Activated CD4-positive, alpha-beta T cell treated with anti-CD3 and anti-CD28 coated beads for 48 hours (primary cell): ENCODE data around the gene FAM216A.
"Not testable (repeated sequence)": the region's sequence is repeated elsewhere in the genome, so short reads cannot be mapped to it uniquely, and the experiment has no call there.

Experiments used
- DNase-seq: peaks from one replicate; pipeline ENCODE4 v3.0.0-alpha.2; 2020

Gene FAM216A

DNA sequence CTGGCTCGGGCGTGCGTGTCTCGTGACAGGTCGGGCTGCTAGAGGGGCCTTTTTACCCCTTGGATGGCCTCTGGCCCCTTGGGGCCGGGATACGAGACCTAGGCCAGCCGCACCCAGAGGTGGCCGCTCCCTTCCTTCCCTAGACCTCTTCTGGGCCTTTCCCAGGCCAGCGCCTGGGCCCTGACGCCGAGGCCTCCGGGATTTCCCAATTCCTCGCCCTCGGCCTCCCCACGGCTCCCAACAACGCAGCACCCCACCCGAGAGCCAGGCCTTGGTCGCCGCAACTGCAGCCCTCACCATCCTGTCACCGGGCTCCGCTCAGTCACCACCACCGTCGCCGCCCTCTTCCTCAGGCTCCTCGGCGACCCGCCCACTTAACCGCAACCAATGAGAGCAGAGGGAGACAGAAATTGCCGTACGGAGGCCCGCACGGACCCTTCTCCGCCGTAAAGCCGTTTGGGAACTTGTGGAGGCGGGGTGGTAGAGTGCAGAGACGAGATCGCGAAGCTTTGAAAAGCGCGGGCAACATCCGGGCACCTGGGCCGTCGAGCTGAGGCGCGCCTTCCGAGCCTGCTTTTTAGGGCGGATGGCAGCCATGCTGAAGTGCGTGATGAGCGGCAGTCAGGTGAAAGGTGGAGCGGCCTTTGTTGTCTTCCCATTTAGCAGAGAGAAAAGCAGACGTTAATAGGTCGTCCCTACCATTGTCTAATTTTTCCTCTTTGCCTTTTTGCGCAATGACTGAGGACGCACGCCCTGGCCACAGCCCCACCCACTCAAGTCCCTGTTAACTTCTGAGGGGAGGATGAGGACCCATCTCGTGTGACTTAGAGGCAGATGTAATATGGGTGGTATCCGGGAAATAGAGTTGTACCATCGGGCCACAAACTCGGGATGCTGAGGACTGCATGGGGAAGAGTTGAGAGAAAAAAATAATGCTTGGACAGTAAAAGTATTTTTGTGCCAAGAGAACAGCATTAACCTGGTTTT is 33.4 kb downstream of the FAM216A start, which contains the start of the genes RAD9B and VPS29:
Gene RAD9B (plus strand): TSS at position 580 of the 987 bp plus-strand sequence. CDS start 7 bp downstream, at position 587.
Gene VPS29 (minus strand): TSS at position 360 of the 987 bp plus-strand sequence. CDS start 60 bp downstream, at position 300.
- DNase-seq, result peak; percentile 99

DNA sequence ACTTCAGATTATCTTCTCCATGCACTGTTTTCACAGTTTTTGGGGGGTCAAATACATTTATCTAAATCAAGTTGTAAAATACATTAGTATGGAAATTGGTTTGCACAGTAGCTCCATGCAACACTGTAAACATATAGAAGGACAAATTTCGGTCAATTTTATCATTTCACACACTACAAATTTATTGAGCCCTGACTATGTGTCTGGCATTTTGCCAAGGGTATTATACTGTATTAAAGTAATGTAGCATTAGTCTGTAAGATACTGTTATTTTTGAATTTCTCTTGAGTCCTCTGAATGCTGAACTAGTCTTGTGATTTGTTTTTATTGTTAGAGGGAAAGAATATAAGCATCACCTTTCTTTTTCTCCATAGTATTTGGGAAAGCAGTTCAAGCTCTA is 34.8 kb downstream of the FAM216A start:
- no peak for DNase-seq

DNA sequence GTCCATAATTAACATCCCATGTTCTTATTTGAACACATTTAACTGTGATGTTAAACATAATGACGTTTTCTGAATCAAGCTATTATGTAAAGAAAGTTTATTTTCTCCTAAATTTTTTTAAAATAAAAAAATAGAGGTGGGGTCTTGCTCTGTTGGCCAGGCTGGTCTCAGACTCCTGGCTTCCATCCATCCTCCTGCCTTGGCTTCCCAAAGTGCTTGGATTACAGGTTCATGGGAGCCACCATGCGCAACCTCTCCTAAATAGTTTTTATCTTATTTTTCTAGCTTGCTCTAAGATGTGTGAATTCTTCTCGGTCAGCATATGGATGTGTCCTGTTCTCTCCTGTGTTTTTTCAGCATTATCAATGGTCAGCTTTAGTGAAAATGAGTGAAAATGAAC is 36.7 kb downstream of the FAM216A start:
- no peak for DNase-seq

DNA sequence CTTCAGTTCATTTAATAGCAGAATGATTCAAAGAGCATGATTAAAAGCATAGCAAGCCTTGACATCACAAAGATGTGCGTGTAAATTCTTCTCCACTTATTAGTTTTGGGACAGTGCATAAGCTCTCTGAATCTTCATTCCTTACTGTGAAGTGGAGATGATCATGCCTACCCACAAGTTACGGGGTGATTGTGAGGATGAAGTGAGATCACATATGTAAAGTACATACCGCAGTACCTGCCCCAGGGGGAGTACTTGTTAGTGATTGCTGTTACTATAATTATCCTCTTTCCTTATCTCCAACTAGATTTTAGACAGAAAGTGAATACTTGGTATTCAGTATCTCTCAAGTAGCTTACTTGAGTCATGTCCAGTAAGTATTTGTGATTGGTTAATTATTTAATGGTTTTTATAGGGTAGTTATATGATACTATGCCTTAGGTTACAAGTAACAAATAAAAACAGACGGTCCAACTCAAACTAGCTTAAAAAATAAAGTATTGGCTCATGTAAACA is 39.5 kb downstream of the FAM216A start:
- DNase-seq, result no peak

DNA sequence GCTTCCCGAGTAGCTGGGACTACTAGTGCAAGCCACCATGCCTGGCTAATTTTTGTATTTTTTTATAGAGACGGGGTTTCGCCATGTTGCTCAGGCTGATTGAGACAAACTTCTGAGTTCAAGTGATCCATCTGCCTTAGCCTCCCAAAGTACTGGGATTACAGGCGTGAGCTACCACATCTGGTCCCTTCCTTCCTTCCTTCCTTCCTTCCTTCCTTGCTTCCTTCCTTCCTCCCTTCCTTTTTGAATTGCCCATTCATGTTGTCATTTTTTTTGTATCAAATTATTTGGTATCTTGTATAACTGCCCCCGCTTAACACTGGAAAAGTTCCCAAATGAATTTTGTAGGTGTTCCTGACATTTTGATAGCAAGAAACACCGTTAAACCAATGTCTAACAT is 45.2 kb downstream of the FAM216A start:
- DNase-seq, result no peak

DNA sequence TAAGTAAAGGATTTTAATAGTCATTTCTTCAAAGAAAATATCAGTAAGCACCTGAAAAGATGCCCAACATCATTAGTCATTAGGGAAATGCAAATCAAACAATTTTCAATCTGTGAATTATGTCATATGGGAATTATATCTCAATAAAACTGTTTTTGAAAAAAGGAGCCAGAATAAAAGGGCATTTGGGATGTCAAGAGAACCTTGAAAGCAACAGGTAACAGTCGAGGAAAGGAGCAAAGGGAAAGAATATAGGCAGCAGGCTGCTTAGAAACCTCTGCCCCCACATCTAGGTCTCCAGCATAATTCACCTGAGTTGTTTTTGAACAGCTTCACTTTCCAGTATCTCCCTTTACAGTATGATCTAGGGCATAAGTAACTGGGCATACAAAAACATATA is 45.7 kb downstream of the FAM216A start:
- DNase-seq, result no peak

DNA sequence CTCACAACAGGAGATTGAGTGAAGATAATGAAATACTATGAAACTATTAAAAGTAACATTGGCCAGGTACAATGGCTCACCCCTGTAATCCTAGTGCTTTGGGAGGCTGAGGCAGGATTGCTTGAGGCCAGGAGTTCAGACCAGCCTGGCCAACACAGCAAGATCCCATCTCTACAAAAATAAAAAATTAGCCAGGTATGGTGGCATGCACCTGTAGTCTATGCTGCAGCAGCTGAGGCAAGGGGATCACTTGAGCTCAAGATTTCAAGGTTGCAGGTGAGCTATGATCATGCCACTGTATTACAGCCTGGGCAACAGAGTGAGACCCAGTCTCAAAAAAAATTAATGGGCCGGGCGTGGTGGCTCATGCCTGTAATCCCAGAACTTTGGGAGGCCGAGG is 48.4 kb downstream of the FAM216A start:
- DNase-seq, result no peak

DNA sequence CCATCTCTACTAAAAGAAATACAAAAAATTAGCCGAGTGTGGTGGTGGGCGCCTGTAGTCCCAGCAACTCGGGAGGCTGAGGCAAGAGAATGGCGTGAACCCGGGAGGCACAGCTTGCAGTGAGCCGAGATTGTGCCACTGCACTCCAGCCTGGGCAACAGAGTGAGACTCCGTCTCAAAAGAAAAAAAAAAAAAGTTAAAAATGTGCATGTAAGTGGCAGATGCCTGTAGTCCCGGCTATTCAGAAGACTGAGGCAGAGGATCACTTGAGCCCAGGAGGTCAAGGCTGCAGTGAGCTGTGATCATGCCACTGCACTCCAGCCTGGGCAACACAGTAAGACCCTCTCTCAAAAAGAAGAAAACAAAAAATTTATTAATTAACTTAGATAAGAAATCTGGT is 49.4 kb downstream of the FAM216A start:
- DNase-seq, result not testable (repeated sequence)

DNA sequence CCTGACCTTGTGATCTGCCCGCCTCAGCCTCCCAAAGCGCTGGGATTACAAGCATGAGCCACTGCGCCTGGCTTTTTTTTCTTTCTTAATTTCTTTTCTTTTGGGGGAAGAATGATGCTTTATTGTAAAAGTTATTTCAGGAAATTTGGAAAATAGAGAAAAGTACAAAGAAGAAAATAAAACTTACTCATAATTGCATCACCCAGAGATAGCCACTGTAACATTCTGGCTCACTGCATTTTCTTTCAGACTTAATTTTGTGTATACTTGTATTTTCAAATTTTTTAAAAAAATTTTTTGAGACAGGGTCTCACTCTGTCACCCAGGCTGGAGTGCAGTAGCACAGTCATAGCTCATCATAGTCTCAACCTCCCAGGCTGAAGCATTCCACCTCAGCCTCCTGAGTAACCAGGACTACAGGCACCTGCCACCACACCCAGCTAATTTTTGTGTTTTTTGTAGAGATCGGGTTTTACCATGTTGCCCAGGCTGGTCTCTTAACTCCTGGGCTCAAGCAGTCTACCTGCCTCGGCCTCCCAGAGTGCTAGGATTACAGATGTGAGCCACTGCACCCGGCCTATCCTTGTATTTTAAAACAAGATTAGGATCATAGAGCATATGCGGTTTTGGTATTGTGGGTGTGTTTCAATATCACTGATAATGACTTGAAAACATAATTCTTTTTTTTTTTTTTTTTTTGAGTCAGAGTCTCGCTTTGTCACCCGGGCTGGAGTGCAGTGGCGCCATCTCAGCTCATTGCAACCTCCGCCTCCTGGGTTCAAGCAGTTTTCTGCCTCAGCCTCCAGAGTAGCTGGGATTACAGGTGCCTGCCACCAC is 52.4 kb downstream of the FAM216A start:
- peak; percentile 66 for DNase-seq

DNA sequence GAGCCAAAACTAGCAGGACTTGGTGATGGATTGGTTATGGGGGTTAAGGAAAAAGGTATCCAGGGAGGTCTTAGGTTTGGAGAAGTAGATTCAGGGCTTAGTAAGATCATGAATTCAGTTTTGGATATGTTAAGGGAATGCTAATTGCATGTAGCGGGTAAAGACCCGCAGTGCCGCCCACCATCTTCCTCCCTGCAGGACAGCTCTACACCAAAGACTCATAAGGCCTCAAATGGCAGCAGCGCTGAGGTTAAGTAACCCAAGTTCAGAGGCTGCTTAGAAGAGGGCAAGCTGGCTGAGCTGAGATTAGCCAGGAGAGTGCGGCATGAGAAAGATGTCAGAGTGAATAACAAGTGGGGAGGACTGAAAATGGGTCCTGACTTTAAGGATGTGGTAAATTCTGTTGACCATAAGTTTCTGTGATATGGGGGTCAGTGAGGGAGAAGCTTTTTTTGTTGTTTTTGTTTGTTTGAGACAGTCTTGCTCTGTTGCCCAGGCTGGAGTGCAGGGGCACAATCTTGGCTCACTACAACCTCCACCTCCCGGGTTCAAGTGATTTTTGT is 59.7 kb downstream of the FAM216A start:
- DNase-seq, result no peak

DNA sequence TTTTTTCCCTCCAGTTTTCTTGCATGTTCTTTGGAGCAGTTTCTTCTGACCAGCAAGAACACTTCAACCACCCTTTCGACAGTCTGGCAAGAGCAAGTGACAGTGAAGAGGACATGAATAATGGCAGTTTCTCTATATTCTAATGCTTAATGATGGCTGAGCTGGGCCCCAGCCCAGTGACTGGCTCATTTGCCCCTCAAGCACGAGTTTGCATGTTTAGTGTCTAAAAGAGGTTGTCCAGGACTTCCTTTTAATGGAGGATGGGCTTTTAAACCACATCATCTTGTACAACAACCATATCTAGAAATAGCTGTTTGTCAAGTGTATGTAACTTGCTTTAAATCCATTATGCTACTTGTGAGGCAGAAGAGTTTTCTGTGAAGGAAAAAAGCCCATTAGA is 61.9 kb downstream of the FAM216A start:
- no peak for DNase-seq

DNA sequence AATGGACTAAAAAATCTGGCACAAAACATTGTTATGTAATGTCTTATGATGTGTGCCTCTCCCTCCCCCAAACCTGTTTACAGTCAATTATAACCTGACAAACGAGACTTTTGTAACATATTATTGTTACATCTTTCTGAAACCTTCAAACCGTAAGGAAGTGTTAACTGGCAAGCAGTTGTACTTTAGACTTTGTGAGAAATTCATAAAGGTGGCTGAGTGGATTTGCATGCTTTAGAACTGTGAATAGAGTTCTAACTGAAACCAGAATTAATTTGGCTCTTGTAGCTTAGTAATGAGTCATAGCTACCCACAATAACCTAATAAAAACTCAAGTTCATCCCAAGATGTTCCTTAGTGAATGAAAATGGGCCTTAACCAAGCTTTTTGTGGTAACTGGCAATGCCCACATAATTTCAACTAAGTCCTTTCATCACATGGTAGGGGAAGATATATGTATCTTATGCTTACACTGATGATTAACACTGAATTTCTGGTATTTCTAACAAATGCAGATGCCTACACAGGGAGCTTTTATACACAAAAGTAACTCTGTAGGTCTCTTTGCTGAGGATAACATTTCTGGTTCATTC is 63.2 kb downstream of the FAM216A start:
- no peak for DNase-seq

DNA sequence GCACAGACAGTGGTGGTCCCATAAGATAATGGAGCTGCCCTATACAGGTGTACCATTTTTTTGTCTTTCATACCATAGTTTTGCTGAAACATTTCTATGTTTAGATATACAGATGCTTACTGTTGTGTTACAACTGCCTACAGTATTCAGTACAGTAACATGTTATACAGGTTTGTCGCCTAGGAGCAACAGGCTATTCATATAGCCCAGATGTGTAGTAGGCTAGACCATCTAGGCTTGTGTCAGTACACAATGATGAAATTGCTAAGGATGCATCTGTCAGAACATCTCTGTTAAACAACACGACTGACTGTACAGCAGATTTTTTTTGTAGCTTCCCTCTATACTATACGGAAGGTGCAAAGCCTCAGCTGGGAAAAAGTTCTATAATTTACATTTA is 64.0 kb downstream of the FAM216A start:
- DNase-seq, result no peak

DNA sequence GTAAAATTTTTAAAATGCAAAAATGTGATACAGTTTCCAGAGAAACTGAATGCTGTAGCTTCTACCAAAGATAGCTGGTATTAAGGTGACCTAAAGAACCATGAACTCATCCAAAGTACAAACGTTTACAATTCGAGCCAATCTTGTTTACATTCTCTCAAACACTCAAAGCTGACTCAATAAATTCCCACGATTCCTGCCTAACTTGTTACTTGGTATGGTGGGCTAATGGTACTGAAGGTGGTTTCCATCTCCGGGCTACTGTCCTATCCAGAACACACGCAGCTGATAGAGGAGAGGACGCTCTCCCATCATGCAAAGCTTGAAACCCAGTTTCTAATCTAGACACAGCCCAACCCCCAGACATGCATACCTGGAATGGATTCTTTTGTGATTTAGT is 65.0 kb downstream of the FAM216A start:
- no peak for DNase-seq

DNA sequence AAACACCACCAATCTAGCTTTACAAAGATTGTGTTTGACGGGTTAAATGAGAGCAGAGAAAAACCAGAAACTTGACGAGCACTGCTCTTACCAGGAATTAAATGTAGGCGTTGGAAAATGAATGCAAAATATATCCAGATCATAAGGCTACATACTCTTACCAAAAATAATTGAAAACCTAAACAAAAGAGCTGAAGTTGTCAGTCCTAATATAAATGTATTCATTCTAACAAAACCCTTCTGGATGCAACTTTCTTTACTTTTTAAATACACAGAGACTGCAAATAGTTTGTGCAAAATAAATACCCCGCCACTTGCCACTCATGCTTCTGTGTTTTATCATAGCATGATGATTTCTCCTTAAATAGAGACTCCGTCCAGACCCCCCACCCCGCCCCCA is 66.2 kb downstream of the FAM216A start:
- DNase-seq, result no peak

DNA sequence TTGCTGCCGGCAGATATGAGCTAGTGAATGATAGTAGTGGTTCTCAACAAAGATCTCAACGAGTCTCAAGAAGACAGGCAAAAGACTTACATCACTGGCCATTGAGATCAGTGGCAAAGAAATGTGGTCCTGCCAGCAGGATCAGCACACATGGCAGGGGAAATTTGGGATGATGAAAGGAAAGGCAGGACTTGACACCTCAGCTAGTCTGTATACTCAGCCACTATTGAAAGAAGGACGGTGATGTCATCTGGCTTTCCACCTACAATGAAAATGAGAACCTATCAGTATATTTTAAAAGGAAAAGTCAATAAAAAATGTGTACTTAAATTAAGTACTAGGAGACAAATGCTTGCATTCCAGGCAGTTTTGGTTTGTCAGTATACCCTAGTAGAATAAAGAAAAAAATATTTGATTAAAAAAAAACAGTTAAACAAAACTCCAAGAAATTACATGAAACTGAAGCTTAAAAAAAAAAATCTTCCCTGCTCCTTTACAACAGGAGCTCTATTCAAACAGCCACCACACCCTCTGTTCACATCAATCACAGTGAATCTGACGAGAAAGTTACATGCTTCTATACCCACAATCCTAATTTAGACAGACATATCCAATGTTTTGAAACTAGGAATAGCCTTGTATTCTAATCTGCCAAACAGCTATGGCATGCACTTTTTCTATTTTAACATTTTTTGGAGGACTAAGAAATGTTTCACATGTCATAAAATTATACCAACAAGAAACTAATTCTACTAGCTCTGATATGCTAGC is 68.4 kb downstream of the FAM216A start:
- no peak for DNase-seq

DNA sequence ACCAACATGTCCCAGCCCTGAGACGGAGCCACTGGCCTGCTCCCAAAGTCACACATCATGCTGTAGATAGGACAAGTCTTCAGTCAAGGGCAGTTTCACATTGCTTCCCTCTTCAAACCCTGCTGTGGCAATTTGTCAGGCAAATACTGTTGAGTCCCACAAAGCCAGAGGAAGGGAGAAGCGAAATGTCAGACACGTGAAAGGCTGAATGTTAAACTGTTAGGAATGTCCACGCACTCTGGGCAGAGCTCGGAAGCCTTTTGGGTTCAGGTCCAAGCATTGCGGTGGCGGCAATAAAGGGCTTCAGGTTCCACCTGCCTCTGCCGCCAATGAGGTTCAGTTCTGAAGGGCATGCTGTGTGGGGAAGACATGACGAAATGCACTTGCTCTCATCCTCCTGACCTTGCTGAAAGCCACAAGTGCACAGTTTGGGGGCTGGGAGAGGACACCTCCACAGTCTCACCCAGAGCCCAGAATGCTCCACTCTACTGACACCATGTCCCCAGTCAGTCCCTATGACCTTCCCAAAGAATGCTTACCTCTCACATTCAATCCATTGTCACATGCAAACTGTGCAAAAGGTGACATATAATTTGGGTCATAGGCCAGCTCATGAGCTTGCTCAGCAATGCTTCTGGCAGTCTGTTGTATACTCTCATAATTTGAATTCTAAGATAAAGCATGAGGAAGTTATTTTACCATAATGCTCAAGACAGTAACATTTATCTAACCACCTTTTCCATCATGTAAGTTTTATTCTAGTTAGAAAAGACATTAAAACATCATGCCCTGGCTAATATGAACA is 69.2 kb downstream of the FAM216A start:
- DNase-seq, result no peak

DNA sequence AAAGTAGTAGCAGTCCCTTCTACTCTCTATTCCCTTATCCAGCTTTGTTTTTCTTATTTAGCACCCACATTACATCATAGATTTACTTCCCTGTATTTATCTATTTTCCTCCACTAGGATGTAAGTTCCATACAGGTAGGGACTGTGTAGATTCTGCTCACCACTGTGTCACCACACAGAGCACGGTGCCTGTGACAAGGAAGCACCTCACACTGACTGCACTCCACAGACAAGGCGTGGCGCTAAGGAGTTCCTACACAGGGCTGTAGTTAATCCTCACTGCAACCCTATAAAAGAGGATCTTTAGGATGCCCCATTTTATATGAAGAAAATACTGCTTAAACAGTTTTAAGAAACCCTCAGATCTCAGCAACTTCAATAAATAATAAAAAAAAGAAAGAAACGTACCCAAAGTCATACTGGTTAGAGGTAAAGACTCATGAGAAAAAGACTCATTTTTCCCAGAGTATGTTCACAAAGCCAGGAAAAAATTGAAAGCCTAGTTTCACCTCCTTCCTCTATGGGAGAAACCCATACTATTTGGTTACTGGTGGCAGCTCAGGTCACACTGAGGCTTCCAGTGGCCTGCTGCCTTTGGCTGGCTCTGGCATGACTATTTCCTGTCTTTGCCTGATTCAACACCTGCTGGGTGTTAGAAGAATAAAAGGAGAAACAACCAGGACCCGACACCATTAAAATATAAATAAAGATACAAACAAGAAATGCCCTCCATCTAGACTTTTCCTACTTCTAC is 70.4 kb downstream of the FAM216A start:
- DNase-seq, result no peak
